Measurements from ENCODE around the gene SLIT1. TPM values are rescaled to one million over a fixed set of nuclear protein-coding genes. Genes with fewer than 3 reads are reported as not detected.

The SLIT1 gene
- total RNA-seq, 2 experiments from 2014 or later = 0.59 to 1.5 TPM

- CTCF ChIA-PET = interaction anchor here (0.9 to 1.9 kb wide), 3 partner anchors 13 to 72 kb away, joined by 3 to 7 read pairs (median 3); no protein-coding TSS in a partner anchor
- Mint-ChIP-seq H3K9me3 (ENCODE audit: low read depth) (no peaks in the 10 kb centered on the region), H3K27me3 (peaks cover 37% of the 10 kb centered on the region), H3K27ac (no peak overlapping the region), H3K36me3 (no peaks in the 10 kb centered on the region), H3K4me1 (no peaks in the 10 kb centered on the region), H3K4me3 (no peak overlapping the region)
- ATAC-seq (no peak), DNase-seq (no peak)
These were observed 46.9 kb downstream of the SLIT1 start for GRCh38 chr10:97138846-97139245.

- H3K9me3 Mint-ChIP-seq (ENCODE audit: low read depth) = no peaks in the 10 kb centered on the region
- H3K27me3 Mint-ChIP-seq = peaks cover 32% of the 10 kb centered on the region
- DNase-seq = no peak
- no peak for ATAC-seq
- no peaks in the 10 kb centered on the region for H3K36me3 Mint-ChIP-seq
- CTCF ChIA-PET = interaction anchor here (1.0 to 1.9 kb wide), 3 partner anchors 13 to 58 kb away, joined by 3 to 7 read pairs (median 3); no protein-coding TSS in a partner anchor
- H3K4me1 Mint-ChIP-seq = no peaks in the 10 kb centered on the region
- H3K27ac Mint-ChIP-seq = no peak overlapping the region
- no peak overlapping the region for H3K4me3 Mint-ChIP-seq
These were observed 47.6 kb downstream of the SLIT1 start for GRCh38 chr10:97138174-97138573.

DNA sequence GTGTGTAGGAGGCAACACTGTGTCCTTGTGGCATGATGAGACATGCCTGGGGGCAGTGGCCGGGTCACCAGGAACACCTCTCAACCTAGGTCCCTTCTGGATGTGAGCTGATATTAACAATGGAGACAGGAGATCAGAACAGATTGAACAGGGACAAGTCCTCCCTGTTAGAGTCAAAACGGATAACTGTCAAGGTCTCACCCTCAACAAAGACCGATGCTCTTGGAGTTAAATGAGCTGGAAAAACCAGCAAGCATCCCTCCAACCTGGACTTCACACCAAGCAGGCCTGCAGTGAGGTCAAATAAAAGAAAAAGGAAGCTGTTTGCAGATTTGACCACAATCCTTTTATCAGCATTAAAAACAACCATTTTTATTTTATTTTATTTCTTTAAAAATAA, 49.0 kb downstream of the SLIT1 start:
- Mint-ChIP-seq H3K27me3 (peaks cover 19% of the 10 kb centered on the region), H3K36me3 (no peaks in the 10 kb centered on the region), H3K4me1 (no peaks in the 10 kb centered on the region), H3K27ac (no peak overlapping the region), H3K4me3 (no peak overlapping the region), H3K9me3 (ENCODE audit: low read depth) (no peaks in the 10 kb centered on the region)
- ATAC-seq = no peak
- CTCF ChIA-PET = interaction anchor here (0.9 to 1.3 kb wide), 3 partner anchors 56 to 99 kb away, joined by 3 to 4 read pairs (median 3); no protein-coding TSS in a partner anchor
- DNase-seq = no peak

- Mint-ChIP-seq H3K4me3 (no peak overlapping the region), H3K27me3 (peaks cover 10% of the 10 kb centered on the region), H3K27ac (no peak overlapping the region), H3K36me3 (no peaks in the 10 kb centered on the region), H3K4me1 (no peaks in the 10 kb centered on the region), H3K9me3 (ENCODE audit: low read depth) (no peaks in the 10 kb centered on the region)
- ATAC-seq (no peak), DNase-seq (no peak)
- CTCF ChIA-PET = no interaction called here
These were observed 50.3 kb downstream of the SLIT1 start for GRCh38 chr10:97135464-97135863.

DNA sequence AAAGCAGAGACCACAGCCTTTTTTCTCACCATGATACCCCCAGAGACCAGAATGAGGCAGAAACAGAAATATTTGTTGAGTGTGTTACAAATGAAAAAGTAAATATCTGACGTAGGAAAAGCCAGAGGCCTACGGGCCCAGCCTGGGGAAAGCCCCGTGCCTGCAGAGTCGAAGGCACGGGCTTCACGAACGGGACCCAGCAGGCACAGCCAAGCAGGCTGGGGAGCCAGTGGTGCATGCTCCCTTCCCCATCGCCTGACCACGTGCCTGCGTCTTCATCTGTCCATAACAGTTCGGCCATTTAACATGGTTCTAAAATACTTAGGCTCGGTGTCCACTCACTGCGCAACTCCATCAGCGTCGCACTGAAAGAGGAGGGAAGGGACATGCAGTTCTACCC, 50.8 kb downstream of the SLIT1 start:
- no peak for DNase-seq
- Mint-ChIP-seq H3K9me3 (ENCODE audit: low read depth) (no peaks in the 10 kb centered on the region), H3K27ac (no peak overlapping the region), H3K36me3 (no peaks in the 10 kb centered on the region), H3K27me3 (peaks cover 6% of the 10 kb centered on the region), H3K4me3 (no peak overlapping the region), H3K4me1 (no peaks in the 10 kb centered on the region)
- CTCF ChIA-PET = no interaction called here
- ATAC-seq = no peak

DNA sequence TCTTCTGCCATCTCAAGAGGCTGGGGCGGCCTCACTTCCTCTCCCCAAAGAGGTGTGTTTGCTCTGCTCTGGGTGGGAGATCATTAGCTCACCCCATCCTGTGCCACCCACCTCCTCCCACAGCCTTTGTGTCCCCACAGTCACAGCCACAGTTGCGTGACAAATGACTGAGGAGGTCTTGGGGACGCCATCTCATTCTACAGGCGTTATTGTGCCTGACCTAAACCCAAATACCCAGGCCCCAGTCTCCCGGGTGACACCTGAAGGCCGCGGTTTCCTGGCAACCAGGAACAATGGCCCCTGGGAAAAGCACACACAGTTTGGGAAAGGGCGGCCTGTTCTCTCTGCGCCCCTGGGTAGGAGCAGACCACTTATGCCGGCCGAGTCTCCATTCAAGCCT, 51.6 kb downstream of the SLIT1 start:
- H3K36me3 Mint-ChIP-seq = no peaks in the 10 kb centered on the region
- no peak overlapping the region for H3K27ac Mint-ChIP-seq
- no peak overlapping the region for H3K4me3 Mint-ChIP-seq
- no peaks in the 10 kb centered on the region for H3K4me1 Mint-ChIP-seq
- no peak for ATAC-seq
- CTCF ChIA-PET = no interaction called here
- H3K27me3 Mint-ChIP-seq = peaks cover 4% of the 10 kb centered on the region
- H3K9me3 Mint-ChIP-seq (ENCODE audit: low read depth) = no peaks in the 10 kb centered on the region
- no peak for DNase-seq

- Mint-ChIP-seq H3K4me3 (no peak overlapping the region), H3K36me3 (no peaks in the 10 kb centered on the region), H3K27ac (no peak overlapping the region), H3K9me3 (ENCODE audit: low read depth) (no peaks in the 10 kb centered on the region), H3K4me1 (no peaks in the 10 kb centered on the region), H3K27me3 (peaks cover 2% of the 10 kb centered on the region)
- no peak for ATAC-seq
- CTCF ChIA-PET = interaction anchor here (1.2 kb wide), 1 partner anchor 59 kb away, joined by 3 read pairs; no protein-coding TSS in a partner anchor
- DNase-seq = no peak
These were observed 53.5 kb downstream of the SLIT1 start for GRCh38 chr10:97132273-97132672.

- H3K9me3 Mint-ChIP-seq (ENCODE audit: low read depth) = no peaks in the 10 kb centered on the region
- H3K36me3 Mint-ChIP-seq = no peaks in the 10 kb centered on the region
- no peak overlapping the region for H3K27ac Mint-ChIP-seq
- H3K27me3 Mint-ChIP-seq = peaks cover 2% of the 10 kb centered on the region
- no peak overlapping the region for H3K4me3 Mint-ChIP-seq
- no peaks in the 10 kb centered on the region for H3K4me1 Mint-ChIP-seq
- CTCF ChIA-PET = no interaction called here
- DNase-seq (no peak), ATAC-seq (no peak)
These were observed 54.1 kb downstream of the SLIT1 start for GRCh38 chr10:97131666-97132065.

- Mint-ChIP-seq H3K27ac (no peak overlapping the region), H3K4me1 (no peaks in the 10 kb centered on the region), H3K4me3 (no peak overlapping the region), H3K36me3 (no peaks in the 10 kb centered on the region), H3K9me3 (ENCODE audit: low read depth) (no peaks in the 10 kb centered on the region), H3K27me3 (peaks cover 2% of the 10 kb centered on the region)
- CTCF ChIA-PET = no interaction called here
- no peak for DNase-seq
- ATAC-seq = no peak
These were observed 54.6 kb downstream of the SLIT1 start for GRCh38 chr10:97131181-97131628.

- no peaks in the 10 kb centered on the region for H3K36me3 Mint-ChIP-seq
- no peak for ATAC-seq
- H3K9me3 Mint-ChIP-seq (ENCODE audit: low read depth) = no peaks in the 10 kb centered on the region
- H3K4me3 Mint-ChIP-seq = no peak overlapping the region
- H3K27ac Mint-ChIP-seq = no peak overlapping the region
- DNase-seq = no peak
- H3K4me1 Mint-ChIP-seq = no peaks in the 10 kb centered on the region
- CTCF ChIA-PET = no interaction called here
- peaks cover 4% of the 10 kb centered on the region for H3K27me3 Mint-ChIP-seq
These were observed 56.1 kb downstream of the SLIT1 start for GRCh38 chr10:97129666-97130065.

GRCh38 chr10:97128516-97129154, 57.1 kb downstream of the SLIT1 start:
- no peak overlapping the region for H3K4me3 Mint-ChIP-seq
- no peak overlapping the region for H3K27ac Mint-ChIP-seq
- H3K9me3 Mint-ChIP-seq (ENCODE audit: low read depth) = no peaks in the 10 kb centered on the region
- H3K36me3 Mint-ChIP-seq = no peaks in the 10 kb centered on the region
- peaks cover 7% of the 10 kb centered on the region for H3K27me3 Mint-ChIP-seq
- ATAC-seq = no peak
- DNase-seq = no peak
- CTCF ChIA-PET = interaction anchor here (1.2 kb wide), 1 partner anchor 91 kb away, joined by 3 read pairs; no protein-coding TSS in a partner anchor
- no peaks in the 10 kb centered on the region for H3K4me1 Mint-ChIP-seq

DNA sequence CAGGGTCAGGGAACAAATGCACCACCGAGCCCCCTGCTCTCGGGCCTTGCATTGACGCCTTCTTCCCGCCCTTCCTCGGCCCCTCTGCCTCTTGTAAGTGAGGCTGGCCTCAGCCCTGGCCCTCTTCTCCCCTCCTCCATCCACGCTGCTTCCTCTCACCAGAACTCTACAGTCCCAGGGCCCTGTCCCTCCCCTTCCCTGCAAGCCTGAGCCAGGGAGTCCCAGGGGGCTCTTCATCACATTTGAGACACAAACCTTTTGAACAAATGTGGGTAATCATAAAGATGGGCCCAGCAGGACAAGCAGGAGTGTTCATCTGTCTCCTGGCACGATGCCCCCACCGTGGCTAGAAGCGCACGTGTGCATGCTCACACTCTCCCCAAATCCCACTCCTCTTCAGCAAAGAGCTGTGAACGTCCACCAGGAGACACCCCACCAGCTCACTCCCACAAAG, 57.7 kb downstream of the SLIT1 start:
- DNase-seq = no peak
- Mint-ChIP-seq H3K36me3 (no peaks in the 10 kb centered on the region), H3K27ac (no peak overlapping the region), H3K27me3 (peaks cover 9% of the 10 kb centered on the region), H3K9me3 (ENCODE audit: low read depth) (no peaks in the 10 kb centered on the region), H3K4me1 (no peaks in the 10 kb centered on the region), H3K4me3 (no peak overlapping the region)
- ATAC-seq = no peak
- CTCF ChIA-PET = interaction anchor here (1.2 to 1.6 kb wide), 2 partner anchors 13 to 91 kb away, joined by 3 read pairs; no protein-coding TSS in a partner anchor

- Mint-ChIP-seq H3K4me1 (no peaks in the 10 kb centered on the region), H3K9me3 (ENCODE audit: low read depth) (no peaks in the 10 kb centered on the region), H3K4me3 (no peak overlapping the region), H3K27me3 (peaks cover 10% of the 10 kb centered on the region), H3K36me3 (no peaks in the 10 kb centered on the region), H3K27ac (no peak overlapping the region)
- CTCF ChIA-PET = interaction anchor here (1.6 kb wide), 1 partner anchor 13 kb away, joined by 3 read pairs; no protein-coding TSS in a partner anchor
- DNase-seq (no peak), ATAC-seq (no peak)
These were observed 58.2 kb downstream of the SLIT1 start for GRCh38 chr10:97127509-97127908.

DNA sequence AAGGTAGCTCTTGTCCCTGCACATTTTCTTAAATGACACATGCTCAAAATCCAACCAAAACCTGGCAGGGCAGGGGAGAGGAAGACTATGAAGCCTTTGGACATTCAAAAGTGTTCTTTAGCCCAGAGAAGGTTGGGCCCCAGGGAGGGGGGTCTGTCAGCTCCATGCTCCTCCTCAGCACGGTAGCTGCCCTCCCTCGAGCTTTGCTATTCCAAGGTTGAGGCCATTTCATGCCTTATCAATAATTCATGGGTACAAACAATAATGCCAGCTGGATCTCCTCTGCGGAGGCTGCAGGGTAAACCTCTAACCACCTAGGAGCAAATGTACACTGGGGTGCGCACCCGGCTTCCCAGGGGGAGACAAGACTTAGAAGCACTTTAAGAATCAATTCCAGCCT, 61.5 kb downstream of the SLIT1 start:
- DNase-seq = no peak
- H3K4me3 Mint-ChIP-seq = no peak overlapping the region
- no peak overlapping the region for H3K27ac Mint-ChIP-seq
- ATAC-seq = no peak
- H3K4me1 Mint-ChIP-seq = no peaks in the 10 kb centered on the region
- peaks cover 26% of the 10 kb centered on the region for H3K27me3 Mint-ChIP-seq
- no peaks in the 10 kb centered on the region for H3K36me3 Mint-ChIP-seq
- H3K9me3 Mint-ChIP-seq (ENCODE audit: low read depth) = no peaks in the 10 kb centered on the region
- CTCF ChIA-PET = interaction anchor here (0.6 to 2.1 kb wide), 3 partner anchors 24 to 634 kb away, joined by 3 to 10 read pairs (median 3); no protein-coding TSS in a partner anchor

All from activated CD8-positive, alpha-beta memory T cell treated with anti-CD3 and anti-CD28 coated beads, Interleukin-2, amount 10 ng/mL, durations not matched to agents 7 days and 5 days (primary cell).